BLaER1 treated with 17β-estradiol and CSF1 and Interleukin-3, amounts not matched to agents 10 nM and 100 nM (cell line): ENCODE measurements around the gene CD93.

Experiments used
- H3K27ac ChIP-seq, 11 experiments: shearing (Covaris generic); formaldehyde crosslinking; 2 replicates each; pipeline ENCODE4 v1.8.1; 2022
- H3K27me3 ChIP-seq, 11 experiments: shearing (Covaris generic); formaldehyde crosslinking; 2 replicates each; pipeline ENCODE4 v1.8.1; 2022
- H3K36me3 ChIP-seq, 11 experiments: shearing (Covaris generic); formaldehyde crosslinking; 2 replicates each; pipeline ENCODE4 v1.8.1; 2022
- H3K4me1 ChIP-seq, 10 experiments: shearing (Covaris generic); formaldehyde crosslinking; 2 replicates each; pipeline ENCODE4 v1.8.1; 2022
- H3K4me2 ChIP-seq, 11 experiments: shearing (Covaris generic); formaldehyde crosslinking; 2 replicates each; pipeline ENCODE4 v1.8.1; 2022
- H3K4me3 ChIP-seq, 10 experiments: shearing (Covaris generic); formaldehyde crosslinking; 2 replicates each; pipeline ENCODE4 v1.8.1; 2022
- H3K9ac ChIP-seq, 11 experiments: shearing (Covaris generic); formaldehyde crosslinking; 2 replicates each; pipeline ENCODE4 v1.8.1; 2022
- H3K9me3 ChIP-seq, 11 experiments: shearing (Covaris generic); formaldehyde crosslinking; replicated peaks in 1 of 11; 2 replicates each; pipeline ENCODE4 v1.8.1; 2022
- H4K20me1 ChIP-seq, 11 experiments: shearing (Covaris generic); formaldehyde crosslinking; 2 replicates each; pipeline ENCODE4 v1.8.1; 2022
- Cebpa-rat ChIP-seq, 11 experiments: shearing (Covaris generic); IDR thresholded peaks; 2 replicates each; pipeline ENCODE4 v1.8.1; 2022

The CD93 gene

GRCh38 chr20:23059846-23060245 lies 26.3 kb downstream of the CD93 start:
- H4K20me1 ChIP-seq: no peaks in the 10 kb centered on the region
- H3K9me3 ChIP-seq: peaks cover 0 to 16% (median 9%) of the 10 kb centered on the region in 11 experiments; a peak in 15 of 22 replicates
- TF ChIP-seq Cebpa-rat (IDR thresholded peaks at IDR 0.05): no peak
- peaks cover 43 to 51% (median 46%) of the 10 kb centered on the region in 10 experiments for H3K4me1 ChIP-seq
- no peak overlapping the region for H3K9ac ChIP-seq
- no peaks in the 10 kb centered on the region for H3K27me3 ChIP-seq
- no peak overlapping the region for H3K27ac ChIP-seq
- H3K4me3 ChIP-seq: no peak overlapping the region
- no peaks in the 10 kb centered on the region for H3K36me3 ChIP-seq
- H3K4me2 ChIP-seq: peak overlapping the region; percentile 21 to 79 (median 71); a peak in 21 of 22 replicates

GRCh38 chr20:23059001-23059400 lies 27.1 kb downstream of the CD93 start:
- no peak for TF ChIP-seq Cebpa-rat (IDR thresholded peaks at IDR 0.05)
- Histone ChIP-seq H3K4me2 (no peak overlapping the region), H3K9ac (no peak overlapping the region), H4K20me1 (no peaks in the 10 kb centered on the region), H3K9me3 (peaks cover 0 to 16% (median 9%) of the 10 kb centered on the region in 11 experiments; a peak in 15 of 22 replicates), H3K27ac (no peak overlapping the region), H3K4me3 (no peak overlapping the region), H3K27me3 (no peaks in the 10 kb centered on the region), H3K36me3 (no peaks in the 10 kb centered on the region), H3K4me1 (peaks cover 43 to 46% (median 45%) of the 10 kb centered on the region in 10 experiments)

GRCh38 chr20:23058240-23058639 lies 27.9 kb downstream of the CD93 start:
- TF ChIP-seq Cebpa-rat (IDR thresholded peaks at IDR 0.05): no peak
- H3K4me1 ChIP-seq: peaks cover 37 to 42% (median 39%) of the 10 kb centered on the region in 10 experiments
- no peak overlapping the region for H3K9ac ChIP-seq
- no peaks in the 10 kb centered on the region for H3K36me3 ChIP-seq
- H3K27me3 ChIP-seq: peaks cover 0 to 3% (median 0%) of the 10 kb centered on the region in 11 experiments; a peak in 4 of 22 replicates
- no peak overlapping the region for H3K4me2 ChIP-seq
- H3K27ac ChIP-seq: no peak overlapping the region
- no peaks in the 10 kb centered on the region for H4K20me1 ChIP-seq
- H3K9me3 ChIP-seq: peaks cover 0 to 16% (median 9%) of the 10 kb centered on the region in 11 experiments; a peak in 15 of 22 replicates
- no peak overlapping the region for H3K4me3 ChIP-seq

- no peak for TF ChIP-seq Cebpa-rat (IDR thresholded peaks at IDR 0.05)
- Histone ChIP-seq H3K4me1 (peaks cover 33 to 43% (median 36%) of the 10 kb centered on the region in 10 experiments), H3K36me3 (no peaks in the 10 kb centered on the region), H4K20me1 (peaks cover 0 to 6% (median 0%) of the 10 kb centered on the region in 11 experiments; a peak in 8 of 22 replicates), H3K4me2 (peak overlapping the region in 8 of 11 experiments; percentile 9 to 61 (median 35); a peak in 12 of 22 replicates), H3K4me3 (no peak overlapping the region), H3K27me3 (peaks cover 36 to 54% (median 50%) of the 10 kb centered on the region in 11 experiments), H3K9ac (no peak overlapping the region), H3K27ac (no peak overlapping the region), H3K9me3 (peaks cover 0 to 16% (median 9%) of the 10 kb centered on the region in 11 experiments; a peak in 15 of 22 replicates)
Observed at GRCh38 chr20:23052904-23053303, 33.2 kb downstream of the CD93 start.

- peak overlapping the region in 1 of 10 experiments; percentile 4; a peak in 1 of 20 replicates for H3K4me3 ChIP-seq
- H3K4me1 ChIP-seq: peaks cover 37 to 62% (median 46%) of the 10 kb centered on the region in 10 experiments
- H3K36me3 ChIP-seq: 0 out of 22 replicates have a peak, but pooled peaks cover 0 to 9% (median 0%) of the 10 kb centered on the region in 11 experiments
- H3K9me3 ChIP-seq: peaks cover 0 to 9% (median 0%) of the 10 kb centered on the region in 11 experiments; a peak in 3 of 22 replicates
- TF ChIP-seq Cebpa-rat (IDR thresholded peaks at IDR 0.05): no peak
- peaks cover 48 to 71% (median 66%) of the 10 kb centered on the region in 11 experiments for H3K27me3 ChIP-seq
- H4K20me1 ChIP-seq: peaks cover 0 to 24% (median 4%) of the 10 kb centered on the region in 11 experiments; a peak in 8 of 22 replicates
- peak overlapping the region in 7 of 11 experiments; percentile 8 to 99 (median 97); a peak in 13 of 22 replicates for H3K4me2 ChIP-seq
- H3K27ac ChIP-seq: no peak overlapping the region
- H3K9ac ChIP-seq: no peak overlapping the region
Observed at GRCh38 chr20:23050847-23051627, 35.1 kb downstream of the CD93 start.

GRCh38 chr20:23050076-23050838 lies 35.9 kb downstream of the CD93 start:
- H3K27me3 ChIP-seq: peaks cover 48 to 72% (median 66%) of the 10 kb centered on the region in 11 experiments
- H3K9me3 ChIP-seq: peaks cover 0 to 9% (median 0%) of the 10 kb centered on the region in 11 experiments; a peak in 1 of 22 replicates
- peak overlapping the region in 8 of 11 experiments; percentile 43 to 71 (median 66); a peak in 9 of 22 replicates for H3K9ac ChIP-seq
- 0 out of 22 replicates have a peak, but pooled peaks cover 0 to 9% (median 0%) of the 10 kb centered on the region in 11 experiments for H3K36me3 ChIP-seq
- no peak for TF ChIP-seq Cebpa-rat (IDR thresholded peaks at IDR 0.05)
- peak overlapping the region in 9 of 10 experiments; percentile 55 to 73 (median 60); a peak in 17 of 20 replicates for H3K4me3 ChIP-seq
- H3K4me1 ChIP-seq: peaks cover 37 to 70% (median 46%) of the 10 kb centered on the region in 10 experiments
- H3K4me2 ChIP-seq: peak overlapping the region; percentile 91 to 100 (median 98)
- H4K20me1 ChIP-seq: peaks cover 0 to 32% (median 4%) of the 10 kb centered on the region in 11 experiments; a peak in 8 of 22 replicates
- H3K27ac ChIP-seq: peak overlapping the region in 2 of 11 experiments; percentile 63 to 64; a peak in 5 of 22 replicates

- H3K4me2 ChIP-seq: peak within 1 kb of the TSS; percentile 91 to 100 (median 98)
- no peak for TF ChIP-seq Cebpa-rat (IDR thresholded peaks at IDR 0.05)
- H4K20me1 ChIP-seq: peaks cover 0 to 37% (median 4%) of the 10 kb centered on the region in 11 experiments; a peak in 8 of 22 replicates
- H3K27me3 ChIP-seq: peaks cover 48 to 72% (median 66%) of the 10 kb centered on the region in 11 experiments
- H3K9ac ChIP-seq: peak within 1 kb of the TSS; percentile 52 to 73 (median 66)
- H3K36me3 ChIP-seq: 0 out of 22 replicates have a peak, but pooled peaks cover 0 to 9% (median 0%) of the 10 kb centered on the region in 11 experiments
- peak within 1 kb of the TSS in 10 of 11 experiments; percentile 35 to 64 (median 52); a peak in 19 of 22 replicates for H3K27ac ChIP-seq
- peaks cover 37 to 78% (median 46%) of the 10 kb centered on the region in 10 experiments for H3K4me1 ChIP-seq
- H3K4me3 ChIP-seq: peak within 1 kb of the TSS; percentile 55 to 73 (median 60)
- peaks cover 0 to 9% (median 0%) of the 10 kb centered on the region in 11 experiments; a peak in 1 of 22 replicates for H3K9me3 ChIP-seq
Observed at GRCh38 chr20:23049201-23050075, 36.7 kb downstream of the CD93 start, which contains the start of gene THBD. Gene THBD (minus strand): TSS chr20:23049672. CDS start chr20:23049504, 168 bp downstream.
